HG03439 (cell line): ENCODE results near the gene CDC6.

Experiments
- ATAC-seq: cut with Tn5 transposase; IDR thresholded peaks from one replicate; pipeline ENCODE4 v1.9.1; 2021; ENCODE audit warnings: mild to moderate bottlenecking, moderate library complexity; ENCODE audit not compliant: unreplicated experiment

The CDC6 gene

DNA sequence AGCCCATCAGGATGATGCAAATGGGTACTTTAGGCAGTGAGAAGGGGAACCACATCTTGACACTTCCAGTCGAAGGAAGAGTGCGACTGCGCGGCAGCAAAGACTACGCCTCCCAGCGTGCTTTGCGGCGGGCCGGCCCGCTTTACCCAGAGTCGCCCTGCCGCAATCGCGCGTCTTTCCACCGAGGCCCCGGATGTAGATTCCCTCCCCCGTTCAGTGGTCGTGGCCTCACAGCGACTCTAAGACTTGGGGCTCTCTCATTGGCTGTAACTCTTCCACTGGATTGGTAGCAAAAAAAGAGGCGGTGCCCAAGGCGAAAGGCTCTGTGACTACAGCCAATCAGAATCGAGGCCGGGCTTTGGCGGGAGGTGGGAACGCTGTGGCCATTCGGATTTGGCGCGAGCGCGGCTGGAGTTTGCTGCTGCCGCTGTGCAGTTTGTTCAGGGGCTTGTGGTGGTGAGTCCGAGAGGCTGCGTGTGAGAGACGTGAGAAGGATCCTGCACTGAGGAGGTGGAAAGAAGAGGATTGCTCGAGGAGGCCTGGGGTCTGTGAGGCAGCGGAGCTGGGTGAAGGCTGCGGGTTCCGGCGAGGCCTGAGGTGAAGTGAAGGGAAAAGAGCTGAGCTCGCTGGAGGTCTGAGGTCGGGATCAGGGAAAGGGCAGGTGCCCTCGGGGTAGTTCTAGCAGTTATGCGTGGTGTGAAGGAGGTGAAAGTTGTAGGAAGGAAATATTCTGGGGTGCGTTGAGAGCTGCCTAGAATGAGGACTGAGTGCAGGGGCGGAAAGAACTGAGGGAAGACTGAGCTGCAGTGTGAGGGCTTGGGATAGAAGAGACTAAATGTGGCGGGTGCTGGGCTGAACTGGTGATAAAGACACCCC is at the start of gene CDC6:
Gene CDC6, plus strand, starts transcription at position 386 of the 876 bp plus-strand sequence. CDS start 1,542 bp downstream, outside the sequence.
- peak; percentile 90 for ATAC-seq

DNA sequence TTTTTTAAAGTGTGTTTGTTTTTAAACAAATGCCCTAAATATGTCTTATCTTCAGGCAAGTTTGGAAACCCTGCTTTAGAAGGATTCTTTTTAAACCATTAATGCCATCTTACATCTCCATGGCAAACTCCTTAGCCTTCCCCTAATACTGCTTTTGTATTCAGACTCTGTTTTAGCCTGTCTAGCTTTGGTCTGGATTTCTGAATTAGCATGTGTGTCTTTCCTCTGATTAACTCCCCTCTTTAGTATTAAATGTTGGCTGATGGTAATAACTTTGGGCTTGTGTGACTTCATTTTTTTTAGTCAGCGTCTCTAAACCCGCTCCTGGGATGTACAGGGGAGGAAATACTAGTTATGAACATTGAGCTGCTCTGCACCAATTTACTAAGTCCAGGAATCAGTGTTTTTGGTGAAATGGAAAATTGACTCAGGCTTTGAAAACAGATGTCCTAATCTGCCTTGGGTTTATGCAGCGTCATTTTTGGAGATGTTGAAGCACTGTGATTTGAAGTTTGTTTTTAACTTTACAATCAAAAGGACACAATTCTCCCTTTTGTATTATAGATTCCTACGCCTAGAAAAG is 46.3 kb upstream of the CDC6 start:
- ATAC-seq, result no peak

- ATAC-seq, result no peak
Measured at GRCh38 chr17:40242774-40243173, 44.9 kb upstream of the CDC6 start.

DNA sequence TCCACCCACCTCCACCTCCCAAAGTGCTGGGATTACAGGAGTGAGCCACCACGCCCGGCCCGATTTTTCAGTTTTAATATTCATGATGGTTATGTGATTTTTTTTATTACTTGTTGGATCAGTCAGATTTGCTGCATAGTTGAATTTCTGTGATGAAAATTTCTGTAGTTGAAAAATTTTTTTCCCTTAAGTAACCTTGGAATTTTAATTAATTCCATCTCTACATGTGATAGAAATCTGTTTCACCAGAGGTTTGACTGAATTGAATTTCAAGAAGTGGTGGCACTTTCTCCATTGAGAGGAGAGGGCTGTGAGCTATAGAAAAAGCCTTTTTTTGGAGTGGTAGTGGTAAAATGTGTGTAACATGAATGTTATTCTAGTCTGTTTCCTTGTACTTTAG is 43.9 kb upstream of the CDC6 start:
- no peak for ATAC-seq

DNA sequence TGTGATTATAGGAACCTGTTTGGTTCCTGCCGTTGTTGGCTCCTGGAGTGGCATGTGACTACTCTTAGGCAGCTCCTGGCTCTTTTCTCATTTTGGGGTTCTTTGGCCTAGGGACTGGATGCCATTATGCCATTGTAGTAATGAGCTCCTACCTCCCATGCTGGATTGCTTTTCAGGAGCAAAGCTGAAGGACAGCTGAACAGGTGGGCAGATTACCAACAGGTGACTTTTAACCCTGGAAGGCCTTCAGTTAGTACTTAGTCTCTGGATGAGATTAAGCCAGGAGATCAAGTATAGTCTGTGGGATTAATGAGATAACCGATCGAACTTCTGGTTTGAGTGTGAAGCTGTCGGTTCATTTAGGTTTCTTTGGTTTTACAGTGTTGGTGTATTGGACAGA is 43.4 kb upstream of the CDC6 start:
- no peak for ATAC-seq

DNA sequence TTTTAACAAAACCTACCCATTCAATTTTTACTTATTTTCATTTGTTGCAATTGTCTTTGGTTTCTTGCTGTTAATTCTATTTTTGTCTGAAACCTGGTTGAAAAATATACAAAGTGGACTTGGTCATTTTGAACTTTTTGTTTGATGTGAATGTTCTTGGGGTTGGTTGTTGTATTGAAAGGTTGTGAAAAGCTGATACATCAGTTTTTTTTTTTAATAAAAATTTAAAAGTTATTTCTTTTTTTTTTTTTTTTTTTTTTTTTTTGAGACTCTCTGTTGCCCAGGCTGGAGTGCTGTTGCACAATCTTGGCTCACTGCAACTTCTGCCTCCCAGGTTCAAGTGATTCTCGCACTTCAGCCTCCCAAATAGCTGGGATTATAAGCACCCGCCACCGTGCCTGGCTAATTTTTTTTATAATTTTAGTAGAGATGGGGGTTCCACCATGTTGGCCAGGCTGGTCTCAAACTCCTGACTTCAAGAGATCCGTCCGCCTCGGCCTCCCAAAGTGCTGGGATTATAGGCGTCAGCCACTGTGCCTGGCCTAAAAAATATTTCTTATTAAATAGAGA is 39.7 kb upstream of the CDC6 start:
- ATAC-seq, result no peak

DNA sequence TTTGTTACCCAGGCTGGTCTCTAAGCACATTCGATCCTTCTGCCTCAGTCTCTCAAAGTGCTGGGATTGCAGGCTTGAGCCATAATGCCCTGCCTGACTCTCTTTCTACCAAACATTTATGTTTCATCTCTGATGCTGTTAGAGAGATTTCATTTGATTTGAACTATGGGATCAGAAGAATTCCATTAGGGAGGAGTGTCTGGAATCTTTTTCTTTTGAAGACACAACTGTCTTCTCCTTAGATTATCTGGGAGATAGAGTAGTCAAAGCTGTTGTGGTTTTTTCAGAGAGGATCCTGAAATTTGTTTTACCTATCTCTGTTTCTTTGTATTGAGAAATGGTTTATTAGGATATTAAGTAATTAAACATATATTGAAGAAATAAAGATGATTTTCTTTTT is 39.2 kb upstream of the CDC6 start:
- no peak for ATAC-seq

- ATAC-seq, result no peak
Measured at GRCh38 chr17:40251576-40251975, 36.1 kb upstream of the CDC6 start.

- ATAC-seq, result no peak
Measured at GRCh38 chr17:40253565-40253964, 34.1 kb upstream of the CDC6 start.

GRCh38 chr17:40259505-40259904 is 28.2 kb upstream of the CDC6 start:
- ATAC-seq, result no peak

GRCh38 chr17:40260528-40260927 is 27.2 kb upstream of the CDC6 start:
- no peak for ATAC-seq

- ATAC-seq, result no peak
Measured at GRCh38 chr17:40264458-40265185, 23.1 kb upstream of the CDC6 start.

DNA sequence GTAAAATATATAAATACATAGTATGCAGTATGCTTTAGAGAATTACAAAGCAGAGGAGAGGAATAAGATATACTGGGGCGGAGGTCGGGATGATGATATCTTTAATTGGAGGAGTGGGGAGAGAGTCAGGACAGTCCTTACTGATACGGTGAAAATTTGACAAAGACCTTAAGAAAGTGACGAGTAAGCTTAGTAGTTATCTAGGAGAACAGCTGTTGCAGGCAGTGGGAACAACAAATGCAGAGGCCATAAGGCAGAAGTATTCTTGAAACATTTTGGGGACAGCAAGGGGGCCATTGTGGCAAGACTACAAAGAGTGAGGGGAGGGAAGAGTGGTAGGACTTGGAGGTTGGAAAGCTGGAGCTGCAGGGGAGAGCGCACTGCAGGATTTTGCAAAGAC is 22.3 kb upstream of the CDC6 start:
- ATAC-seq, result no peak

GRCh38 chr17:40266882-40267281 is 20.8 kb upstream of the CDC6 start:
- no peak for ATAC-seq

DNA sequence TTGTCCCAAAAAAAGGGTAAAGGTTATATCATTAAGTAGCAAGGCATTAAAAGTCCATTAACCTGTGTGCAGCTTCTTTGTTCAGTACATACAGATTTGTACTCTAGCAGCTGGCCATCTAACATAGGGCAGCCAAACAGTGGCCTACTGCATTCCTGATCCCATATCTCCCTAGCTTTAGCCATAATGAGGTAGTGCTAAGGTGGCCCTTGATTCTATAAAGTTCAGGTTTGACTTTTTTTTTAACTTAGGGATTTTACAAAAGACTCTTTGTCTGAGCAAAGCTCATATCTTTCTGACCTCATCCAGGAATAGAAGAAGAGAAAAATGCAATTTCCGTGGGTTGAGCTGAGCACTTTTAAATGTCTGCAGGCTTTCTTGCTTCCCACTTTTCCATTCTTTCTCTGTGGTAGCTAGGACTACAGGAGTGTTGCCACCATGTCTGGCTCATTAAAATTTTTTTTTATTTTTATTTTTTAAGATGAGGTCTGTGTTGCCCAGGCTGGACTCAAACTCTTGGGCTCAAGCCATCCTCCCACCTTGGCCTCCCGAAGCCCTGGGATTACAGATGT is 19.5 kb upstream of the CDC6 start:
- no peak for ATAC-seq

DNA sequence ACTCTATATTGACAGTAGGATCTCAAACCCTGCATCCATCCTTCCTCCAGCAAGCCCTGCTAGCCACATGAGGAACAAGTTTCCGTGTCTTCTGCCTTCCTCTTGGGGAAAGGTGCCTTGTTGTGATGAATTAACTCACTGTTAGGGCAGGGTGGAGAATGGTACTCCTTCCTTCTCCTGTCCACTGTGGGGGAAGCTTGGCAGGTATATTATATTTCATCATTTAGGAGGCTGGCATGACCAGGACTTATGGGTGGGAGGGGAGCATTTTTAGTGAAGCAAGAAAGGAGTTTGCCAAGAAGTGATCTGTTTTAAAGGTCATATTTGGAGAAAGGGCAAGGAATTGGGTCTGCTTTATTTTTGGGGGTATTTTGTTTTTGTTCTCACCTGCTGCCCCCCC is 9.3 kb upstream of the CDC6 start:
- ATAC-seq, result no peak

GRCh38 chr17:40279402-40279801 is 8.3 kb upstream of the CDC6 start:
- no peak for ATAC-seq

DNA sequence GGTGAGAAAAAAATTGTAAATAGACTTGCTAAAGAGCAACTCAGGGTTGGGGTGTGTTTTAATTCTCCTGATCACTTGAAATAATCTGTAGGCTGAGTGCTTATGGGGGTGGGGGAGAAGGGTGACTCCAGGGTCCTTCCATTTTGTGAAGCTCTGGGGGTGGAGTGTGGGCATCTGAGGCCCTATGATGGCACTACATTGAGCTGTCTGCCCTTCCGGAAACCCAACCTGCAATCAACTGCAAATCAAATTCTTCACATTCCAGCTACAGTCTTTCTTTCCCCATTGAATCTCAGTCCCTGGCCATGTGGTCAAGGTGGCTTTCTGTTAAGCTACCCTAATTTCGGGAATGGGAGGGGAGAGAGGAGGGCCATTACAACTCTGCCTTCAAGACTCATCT is 6.0 kb upstream of the CDC6 start:
- ATAC-seq, result no peak

- no peak for ATAC-seq
Measured at GRCh38 chr17:40283662-40284061, 4.0 kb upstream of the CDC6 start.

DNA sequence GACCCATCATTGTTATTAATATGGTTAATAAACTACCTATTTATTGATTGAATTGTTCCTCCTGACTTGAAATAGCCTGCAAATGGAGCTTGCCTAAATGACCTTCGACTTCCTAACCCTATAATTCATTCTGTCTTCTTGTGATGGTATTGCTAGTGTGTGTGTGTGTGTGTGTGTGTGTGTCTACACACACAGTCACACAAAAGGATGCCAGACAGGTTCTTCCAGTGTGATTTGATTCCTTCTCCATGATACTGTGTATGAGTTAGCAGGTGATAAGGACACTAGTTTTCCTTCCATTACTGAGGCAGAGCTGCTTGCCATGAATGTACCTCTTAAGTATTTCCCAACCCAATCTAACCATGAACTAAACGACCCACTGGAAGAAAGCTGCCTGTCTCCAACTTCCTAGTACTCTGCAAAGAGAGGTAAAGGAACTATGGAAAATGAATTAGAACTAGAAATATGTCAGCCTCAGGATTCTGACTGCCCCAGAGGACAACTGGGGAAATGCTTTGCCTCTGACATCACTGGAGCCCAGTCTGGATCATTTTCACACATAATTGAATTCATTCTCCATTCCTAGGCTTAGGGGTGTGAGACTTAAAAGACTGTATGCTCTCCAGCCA is 3.5 kb upstream of the CDC6 start:
- ATAC-seq, result no peak

GRCh38 chr17:40286473-40286872 is 1.2 kb upstream of the CDC6 start:
- ATAC-seq, result no peak
